ENCODE data around the gene BUB1B.

Gene BUB1B

DNA sequence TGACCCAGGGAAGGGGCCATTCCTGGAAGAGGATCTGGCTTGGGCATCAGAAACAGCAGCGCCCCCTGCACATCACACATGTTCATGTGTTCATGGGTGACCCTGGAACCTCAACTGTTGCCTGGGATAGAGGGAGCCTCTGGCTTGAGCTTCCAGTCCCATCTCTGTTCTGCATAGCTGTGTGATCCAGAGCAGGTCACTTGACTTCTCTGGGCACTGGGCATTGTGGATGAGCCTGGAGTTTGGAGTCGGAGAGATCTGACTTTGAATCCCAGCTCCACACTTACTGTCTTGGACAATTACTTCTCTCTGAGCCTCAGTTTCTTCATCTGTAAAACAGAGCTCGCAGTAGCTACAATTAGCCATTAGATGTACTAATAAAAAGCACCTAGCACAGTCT, 93.6 kb downstream of the BUB1B start:
- no peak for DNase-seq (ENCODE audit: low read depth)
- TF ChIP-seq, protein P1, sequence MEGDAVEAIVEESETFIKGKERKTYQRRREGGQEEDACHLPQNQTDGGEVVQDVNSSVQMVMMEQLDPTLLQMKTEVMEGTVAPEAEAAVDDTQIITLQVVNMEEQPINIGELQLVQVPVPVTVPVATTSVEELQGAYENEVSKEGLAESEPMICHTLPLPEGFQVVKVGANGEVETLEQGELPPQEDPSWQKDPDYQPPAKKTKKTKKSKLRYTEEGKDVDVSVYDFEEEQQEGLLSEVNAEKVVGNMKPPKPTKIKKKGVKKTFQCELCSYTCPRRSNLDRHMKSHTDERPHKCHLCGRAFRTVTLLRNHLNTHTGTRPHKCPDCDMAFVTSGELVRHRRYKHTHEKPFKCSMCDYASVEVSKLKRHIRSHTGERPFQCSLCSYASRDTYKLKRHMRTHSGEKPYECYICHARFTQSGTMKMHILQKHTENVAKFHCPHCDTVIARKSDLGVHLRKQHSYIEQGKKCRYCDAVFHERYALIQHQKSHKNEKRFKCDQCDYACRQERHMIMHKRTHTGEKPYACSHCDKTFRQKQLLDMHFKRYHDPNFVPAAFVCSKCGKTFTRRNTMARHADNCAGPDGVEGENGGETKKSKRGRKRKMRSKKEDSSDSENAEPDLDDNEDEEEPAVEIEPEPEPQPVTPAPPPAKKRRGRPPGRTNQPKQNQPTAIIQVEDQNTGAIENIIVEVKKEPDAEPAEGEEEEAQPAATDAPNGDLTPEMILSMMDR (conservative IDR thresholded peaks at IDR 0.05; ENCODE audit: low read depth, low read length): no peak
- H3K4me3 ChIP-seq (ENCODE audit: low read length): no peak overlapping the region

DNA sequence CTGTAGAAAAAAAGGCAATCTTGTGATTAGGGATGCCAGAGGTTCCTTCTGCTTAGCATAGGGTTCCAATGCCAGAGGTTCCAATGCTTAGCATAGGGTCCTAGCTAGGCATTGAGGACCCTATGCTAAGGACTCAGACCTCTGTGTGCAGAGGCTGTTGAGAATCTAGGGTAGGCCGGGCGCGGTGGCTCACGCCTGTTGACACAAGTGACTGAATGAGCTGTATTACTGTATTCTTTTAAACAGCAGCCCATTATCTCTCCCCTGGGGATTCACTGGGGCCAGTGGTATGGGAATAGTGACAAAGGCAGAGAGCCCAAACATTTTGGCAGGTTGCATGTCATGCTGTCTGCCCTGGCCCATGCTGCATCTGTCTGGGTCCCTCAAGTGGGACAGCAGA, 94.2 kb downstream of the BUB1B start:
- DNase-seq (ENCODE audit: low read depth): no peak
- no peak overlapping the region for H3K4me3 ChIP-seq (ENCODE audit: low read length)
- TF ChIP-seq, protein P1 (conservative IDR thresholded peaks at IDR 0.05; ENCODE audit: low read depth, low read length): no peak

DNA sequence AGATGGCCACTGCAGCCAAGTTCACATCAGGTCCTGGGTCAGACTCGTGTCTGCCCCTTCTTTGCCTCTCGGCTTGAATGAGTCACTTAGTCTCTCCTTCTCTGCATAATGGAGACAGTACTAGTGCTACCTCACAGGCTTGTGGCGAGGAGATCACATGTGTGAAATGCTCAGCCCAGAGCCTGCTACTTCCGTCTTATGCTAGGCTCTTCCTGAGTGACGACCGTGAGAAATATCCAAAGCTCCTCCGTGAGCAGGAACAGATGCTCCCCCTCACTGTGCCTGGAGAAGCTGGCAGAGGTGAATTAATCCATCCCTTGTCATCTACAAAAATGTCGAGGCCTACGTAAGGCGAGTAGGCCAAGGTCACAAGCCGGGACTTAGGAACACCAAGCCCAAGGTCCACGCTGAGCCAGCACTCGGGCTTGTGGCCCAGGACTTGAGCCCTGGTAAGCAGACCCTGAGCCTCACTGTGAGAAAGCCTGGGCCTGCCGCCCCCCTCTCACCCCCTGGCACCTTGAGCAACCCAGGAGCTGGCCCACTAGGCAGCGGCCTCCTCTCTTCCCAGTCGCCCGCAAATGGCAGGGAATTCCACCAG, 95.9 kb downstream of the BUB1B start:
- TF ChIP-seq, protein P1 (conservative IDR thresholded peaks at IDR 0.05; ENCODE audit: low read depth, low read length): no peak
- H3K4me3 ChIP-seq (ENCODE audit: low read length): no peak overlapping the region
- DNase-seq (ENCODE audit: low read depth): peak; percentile 88

DNA sequence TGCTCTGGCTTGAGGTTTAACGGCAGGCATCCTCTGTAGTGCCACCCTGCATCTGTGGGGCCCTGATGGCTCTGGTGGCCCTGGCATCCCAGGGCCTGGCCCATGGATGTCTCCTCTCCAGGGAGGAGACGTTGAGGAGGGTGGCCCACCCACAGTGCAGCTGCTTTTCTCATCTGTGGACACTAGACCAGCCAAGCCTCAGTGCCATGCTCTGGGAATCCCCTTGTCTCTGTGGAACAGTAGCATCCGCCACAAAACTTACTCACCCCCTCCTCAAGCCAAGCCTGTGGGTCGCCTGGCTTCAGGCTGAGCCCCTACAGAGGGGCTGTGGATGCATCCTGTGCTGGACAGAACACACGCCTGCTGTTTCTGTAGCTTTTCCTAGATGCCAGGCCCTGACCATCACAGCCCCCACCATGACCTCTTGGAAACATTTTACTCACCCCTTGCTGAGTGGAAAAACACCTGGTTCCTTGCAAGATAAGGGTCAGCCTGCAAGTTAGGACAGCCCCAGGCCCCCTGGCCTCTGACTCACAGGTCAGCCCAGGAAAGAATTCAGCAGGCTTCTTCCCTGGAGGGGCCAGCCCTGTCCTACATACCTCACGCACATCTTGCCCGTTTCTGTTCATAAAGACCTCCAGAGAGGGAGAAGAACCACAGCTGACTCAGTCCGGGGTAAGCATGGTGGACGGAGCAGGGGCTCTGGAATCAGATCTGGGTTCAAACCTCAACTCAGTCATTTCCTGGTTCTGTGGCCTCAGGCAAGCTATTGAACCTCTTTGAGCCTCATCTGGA, 97.0 kb downstream of the BUB1B start:
- TF ChIP-seq, protein P1 (conservative IDR thresholded peaks at IDR 0.05; ENCODE audit: low read depth, low read length): no peak

DNA sequence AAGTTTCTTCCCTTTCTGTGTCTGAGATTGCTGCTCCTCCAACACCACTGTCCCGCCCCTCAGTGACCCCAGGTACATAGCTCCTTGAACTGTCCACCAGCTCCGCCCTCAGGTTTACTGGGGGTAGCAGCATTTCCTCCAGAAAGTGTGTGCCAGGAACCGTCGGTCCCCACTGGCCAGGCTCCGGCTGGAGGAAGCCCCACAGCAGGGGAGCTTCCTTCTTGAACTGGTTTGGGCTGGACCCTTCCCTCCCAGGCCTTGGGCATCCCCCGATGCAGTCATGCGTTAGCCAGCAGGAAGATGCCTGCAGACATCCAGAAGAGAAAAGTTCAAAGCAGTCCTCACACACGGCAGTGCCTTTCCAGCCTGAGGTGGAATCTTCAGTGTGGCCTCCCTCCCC, 97.7 kb downstream of the BUB1B start:
- TF ChIP-seq, protein P1 (conservative IDR thresholded peaks at IDR 0.05; ENCODE audit: low read depth, low read length): no peak
- DNase-seq (ENCODE audit: low read depth): no peak
- H3K4me3 ChIP-seq (ENCODE audit: low read length): no peak overlapping the region

More for the DNA sequence above, 97.0 kb downstream of the BUB1B start:
- H3K4me3 ChIP-seq (ENCODE audit: low read length): no peak overlapping the region
- DNase-seq (ENCODE audit: low read depth): no peak

DNA sequence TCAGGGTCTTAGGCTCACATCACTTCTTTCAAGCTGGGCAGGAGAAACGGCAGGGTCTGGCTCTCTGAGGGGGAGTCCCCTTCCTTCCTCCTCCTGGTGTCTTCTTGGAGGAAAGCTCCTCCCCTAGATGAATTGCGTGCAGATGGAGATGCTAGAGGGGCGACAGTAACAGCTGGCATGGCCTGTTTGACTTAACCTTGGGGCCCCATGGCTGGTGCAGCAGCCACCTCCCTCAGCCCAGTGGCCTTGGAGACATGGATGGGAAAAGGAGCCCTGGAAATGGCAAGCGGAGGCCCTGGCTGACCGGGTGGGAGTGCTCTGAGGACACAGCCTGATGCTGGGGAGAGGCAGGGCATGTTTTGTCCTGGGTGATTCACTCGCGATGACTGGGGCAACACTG, 98.2 kb downstream of the BUB1B start:
- TF ChIP-seq, protein P1 (conservative IDR thresholded peaks at IDR 0.05; ENCODE audit: low read depth, low read length): no peak
- no peak overlapping the region for H3K4me3 ChIP-seq (ENCODE audit: low read length)
- DNase-seq (ENCODE audit: low read depth): no peak

All from retinal pigment epithelial cell (primary cell).